ENCODE results near the gene BID. TPM values are rescaled to one million over a fixed set of nuclear protein-coding genes. Genes with fewer than 3 reads are reported as not detected.

BID gene
- total and polyA plus RNA-seq, 2 of the 8 experiments (the other 6 are each of a cell fraction or from before 2014, with no cell fraction given): 39.3 to 114 TPM

- no peak for TF ChIP-seq POU5F1 (IDR thresholded peaks at IDR 0.05; ENCODE audit: low read depth, low read length)
- no peak for TF ChIP-seq CBX8 (IDR thresholded peaks at IDR 0.05; ENCODE audit: borderline replicate concordance, low read depth, low read length)
- no peak for TF ChIP-seq PHF8 (conservative IDR thresholded peaks at IDR 0.05; ENCODE audit: low read depth, low read length)
- TF ChIP-seq ZNF274 (IDR thresholded peaks at IDR 0.05; ENCODE audit: borderline replicate concordance, extremely low read depth, low read length): no peak
- TF ChIP-seq SIRT6 (IDR thresholded peaks at IDR 0.05; ENCODE audit: low read length): no peak
- TF ChIP-seq BCL11A (IDR thresholded peaks at IDR 0.05; ENCODE audit: low read depth in 2 of 2, low read length in 2 of 2): no peak
- TF ChIP-seq GABPA (IDR thresholded peaks at IDR 0.05; ENCODE audit: borderline replicate concordance, insufficient read depth, low read length): no peak
- no peak for TF ChIP-seq CHD7 (IDR thresholded peaks at IDR 0.05; ENCODE audit: insufficient replicate concordance, low read length)
These were observed 40.1 kb downstream of the BID start (continued) for GRCh38 chr22:17734187-17734586.
